ENCODE results near the gene NEK7. TPM values are rescaled to one million over a fixed set of nuclear protein-coding genes. Genes with fewer than 3 reads are reported as not detected.

Gene NEK7
- total and polyA plus RNA-seq, 2 of the 4 experiments (the other 2 are of a cell fraction), result 89.0 to 467 TPM

GRCh38 chr1:198270273-198270828 is 113.6 kb downstream of the NEK7 start:
- Histone ChIP-seq H3K18ac (ENCODE audit: low read depth, low read length) (no peak overlapping the region), H3K9me1 (ENCODE audit: insufficient read depth, low read length) (no peaks in the 10 kb centered on the region), H4K20me1 (ENCODE audit: insufficient read depth, low read length) (no peaks in the 10 kb centered on the region), H4K91ac (ENCODE audit: insufficient read depth, low read depth, low read length) (no peak overlapping the region), H3K4me1 (ENCODE audit: control insufficient read depth, insufficient read depth, low read length) (peaks cover 10% of the 10 kb centered on the region), H4K5ac (ENCODE audit: low read depth, low read length) (no peak overlapping the region), H3K79me1 (ENCODE audit: low read depth in 1 of 2, low read length in 2 of 2) (peaks cover 14 to 43% of the 10 kb centered on the region in 2 experiments), H2BK5ac (ENCODE audit: low read depth, low read length, poor library complexity, severe bottlenecking) (peak overlapping the region; percentile 13), H3K36me3 (ENCODE audit: control insufficient read depth, insufficient read depth, low read length) (peaks cover 2% of the 10 kb centered on the region; the same call in 1 of the 2 replicates), H3K9me3 (ENCODE audit: control insufficient read depth, insufficient read depth, low read length) (no peaks in the 10 kb centered on the region; the same call in 1 of the 2 replicates), H4K8ac (ENCODE audit: low read depth in 2 of 2, low read length in 2 of 2) (peak overlapping the region; percentile 35 to 72; a peak in 2 of 4 replicates), H2AFZ (replicated peaks; ENCODE audit: low read length, poor library complexity) (no peak overlapping the region), H3K9ac (ENCODE audit: low read depth, low read length) (no peak overlapping the region), H2BK15ac (ENCODE audit: low read depth, low read length) (peak overlapping the region; percentile 44; the same call in 1 of the 3 replicates), H3K27me3 (ENCODE audit: control insufficient read depth, insufficient read depth, low read length) (no peaks in the 10 kb centered on the region), H3K14ac (replicated peaks; ENCODE audit: low read depth, low read length) (peak overlapping the region; percentile 58; the same call in 1 of the 2 replicates), H3K4ac (ENCODE audit: low read depth, low read length) (no peak overlapping the region), H3K56ac (ENCODE audit: extremely low read depth, insufficient read depth, low read length) (no peak overlapping the region), H3K4me2 (ENCODE audit: low read depth, low read length) (no peak overlapping the region), H2AK5ac (ENCODE audit: low read depth, low read length) (no peak overlapping the region), H2BK20ac (ENCODE audit: low read depth, low read length) (no peak overlapping the region), H2BK120ac (ENCODE audit: low read depth, low read length) (no peak overlapping the region), H3K4me3 (ENCODE audit: insufficient read depth, low read depth, low read length) (no peak overlapping the region), H2AK9ac (replicated peaks; ENCODE audit: low read depth, low read length, poor library complexity) (no peak overlapping the region), H3K27ac (ENCODE audit: insufficient read depth, low read length) (no peak overlapping the region), H3K23ac (ENCODE audit: low read depth, low read length) (no peak overlapping the region)
- ATAC-seq (ENCODE audit: low read depth) (no peak), DNase-seq (no peak)
- in situ Hi-C loops (cut with MboI; ENCODE audit: low sequenced_read_pairs) (no loop called here), dilution Hi-C loops (cut with HindIII; ENCODE audit: low sequenced_read_pairs, unreplicated experiment) (no loop called here), intact Hi-C loops (cut with micrococcal nuclease) (loop anchor here (5.0 to 10.0 kb wide), 3 partner anchors 98 to 186 kb away; partner anchors contain the start of gene NEK7)
- WGBS, 2 experiments (ENCODE audit: extremely low coverage in 2 of 2, insufficient read length in 1 of 2), result no CpG with 5 or more reads among the region's 1 CpG
- BruUV-seq (replicated peaks), result no TSS peak
- CTCF ChIA-PET, result no interaction called here
- POLR2A ChIA-PET (ENCODE audit: unreplicated experiment), result no interaction called here
- no peak for TF ChIP-seq RAD21 (IDR thresholded peaks at IDR 0.05; ENCODE audit: low read length)
- peak; percentile 55; the same call in 1 of the 2 replicates for TF ChIP-seq MAFK (IDR thresholded peaks at IDR 0.05; ENCODE audit: low read depth, low read length)
- no peak for TF ChIP-seq RCOR1 (IDR thresholded peaks at IDR 0.05; ENCODE audit: insufficient replicate concordance, low read length)
